GM06990 (cell line): ENCODE measurements around the gene P2RX2.

Experiments
- DNase-seq: peaks from one replicate; pipeline ENCODE4 v3.0.0-alpha.2; 2011; ENCODE audit not compliant: insufficient read length; ENCODE audit errors: extremely low read depth
- H3K27me3 ChIP-seq: replicated peaks from 2 replicates; pipeline ENCODE4 v1.6.0; 2011; ENCODE audit warnings: low read length; ENCODE audit not compliant: control insufficient read depth, insufficient read depth
- H3K36me3 ChIP-seq: 2 replicates; pipeline ENCODE4 v1.5.1; 2011; ENCODE audit warnings: low read length; ENCODE audit not compliant: control insufficient read depth, insufficient read depth
- H3K4me3 ChIP-seq: replicated peaks from 2 replicates; pipeline ENCODE4 v1.5.1; 2011; ENCODE audit warnings: low read depth, mild to moderate bottlenecking, control low read depth, low read length
- TF ChIP-seq, protein P1 (sequence below): IDR thresholded peaks from 2 replicates; pipeline ENCODE4 v1.5.1; 2011; ENCODE audit warnings: low read length, control low read depth, mild to moderate bottlenecking, inconsistent platforms; ENCODE audit not compliant: insufficient read depth, poor library complexity, severe bottlenecking

Gene P2RX2

GRCh38 chr12:132641811-132642650, 23.5 kb downstream of the P2RX2 start:
- DNase-seq, result no peak
- TF ChIP-seq, protein P1, sequence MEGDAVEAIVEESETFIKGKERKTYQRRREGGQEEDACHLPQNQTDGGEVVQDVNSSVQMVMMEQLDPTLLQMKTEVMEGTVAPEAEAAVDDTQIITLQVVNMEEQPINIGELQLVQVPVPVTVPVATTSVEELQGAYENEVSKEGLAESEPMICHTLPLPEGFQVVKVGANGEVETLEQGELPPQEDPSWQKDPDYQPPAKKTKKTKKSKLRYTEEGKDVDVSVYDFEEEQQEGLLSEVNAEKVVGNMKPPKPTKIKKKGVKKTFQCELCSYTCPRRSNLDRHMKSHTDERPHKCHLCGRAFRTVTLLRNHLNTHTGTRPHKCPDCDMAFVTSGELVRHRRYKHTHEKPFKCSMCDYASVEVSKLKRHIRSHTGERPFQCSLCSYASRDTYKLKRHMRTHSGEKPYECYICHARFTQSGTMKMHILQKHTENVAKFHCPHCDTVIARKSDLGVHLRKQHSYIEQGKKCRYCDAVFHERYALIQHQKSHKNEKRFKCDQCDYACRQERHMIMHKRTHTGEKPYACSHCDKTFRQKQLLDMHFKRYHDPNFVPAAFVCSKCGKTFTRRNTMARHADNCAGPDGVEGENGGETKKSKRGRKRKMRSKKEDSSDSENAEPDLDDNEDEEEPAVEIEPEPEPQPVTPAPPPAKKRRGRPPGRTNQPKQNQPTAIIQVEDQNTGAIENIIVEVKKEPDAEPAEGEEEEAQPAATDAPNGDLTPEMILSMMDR, result no peak
- Histone ChIP-seq H3K27me3 (no peaks in the 10 kb centered on the region), H3K4me3 (no peak overlapping the region), H3K36me3 (peaks cover 37% of the 10 kb centered on the region)

DNA sequence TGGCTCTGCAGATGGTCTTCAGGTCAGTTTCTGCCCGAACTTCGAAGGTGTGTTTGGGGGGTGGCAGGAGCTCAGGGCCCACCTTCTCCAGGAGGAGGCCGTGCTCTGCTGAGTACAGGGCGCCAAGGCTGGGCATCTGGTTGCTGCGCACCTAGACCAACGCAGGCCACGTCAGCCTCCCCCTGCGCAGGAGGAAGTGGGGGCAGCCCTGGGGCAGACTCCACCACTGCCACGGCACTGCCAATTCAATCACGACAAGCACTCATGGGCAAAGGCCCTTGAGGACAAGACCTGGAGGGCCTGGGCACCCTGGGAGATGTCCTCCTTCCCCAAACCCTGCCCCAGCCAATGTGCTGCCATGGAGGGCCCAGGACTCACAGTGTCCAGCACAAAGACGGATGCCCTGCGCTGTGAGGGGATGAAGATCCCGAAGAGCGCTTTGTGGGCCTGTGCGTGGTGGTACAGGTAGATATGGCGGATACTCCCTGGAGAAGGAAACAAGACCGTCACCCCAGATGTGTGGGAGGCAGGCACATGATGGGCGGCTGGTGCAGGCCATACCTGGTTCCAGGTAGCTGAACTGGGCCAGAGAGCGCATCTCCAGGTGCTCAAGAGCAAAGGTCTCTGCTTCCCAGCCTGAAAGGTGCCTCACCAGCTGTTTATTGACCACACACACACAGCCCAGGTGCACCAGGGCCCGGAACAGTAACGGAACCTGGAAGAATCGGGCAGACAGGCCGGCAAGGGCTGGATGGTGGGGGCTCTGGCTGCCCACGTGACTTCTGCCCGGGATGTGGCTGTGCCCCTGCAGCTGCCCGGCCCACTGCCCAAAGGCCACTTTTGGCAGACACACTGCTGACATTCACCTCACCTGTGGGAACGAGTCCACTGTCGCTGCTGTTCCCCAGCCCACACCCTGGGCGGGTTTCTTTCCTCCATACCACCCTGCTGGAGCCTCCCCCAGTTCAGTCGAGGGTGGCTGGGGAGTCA, 24.6 kb downstream of the P2RX2 start:
- Histone ChIP-seq H3K4me3 (no peak overlapping the region), H3K36me3 (peaks cover 34% of the 10 kb centered on the region), H3K27me3 (no peaks in the 10 kb centered on the region)
- no peak for DNase-seq
- TF ChIP-seq, protein P1, result no peak

- H3K4me3 ChIP-seq, result no peak overlapping the region
- TF ChIP-seq, protein P1, result no peak
- no peak for DNase-seq
- H3K36me3 ChIP-seq, result peaks cover 31% of the 10 kb centered on the region
- no peaks in the 10 kb centered on the region for H3K27me3 ChIP-seq
Measured at GRCh38 chr12:132646850-132647249, 28.3 kb downstream of the P2RX2 start.

DNA sequence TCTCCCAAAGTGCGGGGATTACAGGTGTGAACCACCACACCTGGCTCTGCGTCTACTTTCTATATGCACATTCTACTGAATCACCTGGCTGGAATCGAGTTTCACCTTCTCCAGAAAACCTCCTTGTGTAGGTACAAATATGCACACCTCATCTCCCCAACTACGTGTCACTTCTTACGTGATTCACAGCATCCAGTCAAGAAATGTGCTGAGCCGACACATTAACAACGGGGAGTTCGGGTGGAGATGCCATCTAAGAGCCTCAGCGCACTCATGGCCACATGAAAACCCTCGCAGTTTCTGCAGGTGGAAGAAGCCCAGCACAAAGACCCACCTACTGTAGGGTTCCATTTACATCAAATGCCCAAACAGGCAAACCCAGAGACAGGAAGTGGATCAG, 29.3 kb downstream of the P2RX2 start:
- H3K27me3 ChIP-seq, result no peaks in the 10 kb centered on the region
- H3K4me3 ChIP-seq, result no peak overlapping the region
- TF ChIP-seq, protein P1, result no peak
- DNase-seq, result no peak
- peaks cover 27% of the 10 kb centered on the region for H3K36me3 ChIP-seq

DNA sequence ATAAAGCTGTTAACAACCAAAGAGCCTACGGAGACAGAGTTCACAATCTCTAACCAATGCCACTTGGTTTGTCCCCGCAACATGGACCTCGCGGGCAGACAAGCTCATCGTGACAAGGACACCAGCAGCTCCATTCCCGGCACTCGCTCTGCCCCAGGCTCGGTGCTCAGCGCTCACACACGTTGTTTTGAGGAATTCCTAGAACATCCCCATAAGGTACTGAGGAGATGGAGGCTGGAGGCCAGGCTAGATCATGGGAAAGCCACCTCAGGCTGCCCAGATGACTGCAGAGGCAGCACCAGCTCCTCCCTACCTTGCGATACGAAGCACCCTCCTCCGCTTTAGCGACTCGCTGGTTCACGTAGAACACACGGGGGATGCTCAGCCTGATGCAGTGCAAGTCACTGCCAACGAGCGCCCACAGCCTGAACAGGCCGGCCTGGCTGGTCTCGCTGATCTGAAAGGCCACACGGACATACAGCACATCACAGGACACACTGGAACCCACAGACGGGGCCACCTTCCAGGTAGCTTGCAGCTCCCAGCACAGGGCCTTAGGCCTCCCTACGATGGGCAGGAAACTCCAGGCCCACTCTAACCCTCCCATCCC, 30.1 kb downstream of the P2RX2 start:
- TF ChIP-seq, protein P1, result no peak
- DNase-seq, result no peak
- Histone ChIP-seq H3K36me3 (peaks cover 22% of the 10 kb centered on the region), H3K4me3 (no peak overlapping the region), H3K27me3 (no peaks in the 10 kb centered on the region)
